ENCODE results near the gene NUP188. TPM values are rescaled to one million over a fixed set of nuclear protein-coding genes. Genes with fewer than 3 reads are reported as not detected.

NUP188 gene
- total RNA-seq, 1 experiment from 2014 or later = 80.9 TPM

- H3K27me3 Mint-ChIP-seq (ENCODE audit: insufficient read depth, unreplicated experiment) = no peaks in the 10 kb centered on the region
- no peaks in the 10 kb centered on the region for H3K36me3 ChIP-seq (ENCODE audit: control insufficient read depth, insufficient read depth, low read length)
- intact Hi-C loops (cut with micrococcal nuclease; ENCODE audit: unreplicated experiment) = no loop called here
- no peak overlapping the region for H3K4me3 ChIP-seq (ENCODE audit: low read depth, low read length)
- no peak overlapping the region for H3K4me3 Mint-ChIP-seq (ENCODE audit: unreplicated experiment)
- BruUV-seq (replicated peaks) = no TSS peak
- DNase-seq = no peak
- H3K27me3 ChIP-seq (replicated peaks; ENCODE audit: control insufficient read depth, insufficient read depth, low read length) = no peaks in the 10 kb centered on the region
- H3K36me3 Mint-ChIP-seq (ENCODE audit: insufficient read depth, unreplicated experiment) = peaks cover 7% of the 10 kb centered on the region
- ChIA-PET CTCF (no interaction called here), POLR2A (interaction anchor here (0.6 to 0.7 kb wide), 2 partner anchors 14 to 33 kb away, joined by 4 to 8 read pairs; no protein-coding TSS in a partner anchor)
- H3K4me1 ChIP-seq = no peaks in the 10 kb centered on the region
- no peak overlapping the region for H3K27ac Mint-ChIP-seq (ENCODE audit: unreplicated experiment)
- no peaks in the 10 kb centered on the region for H3K9me3 Mint-ChIP-seq (ENCODE audit: unreplicated experiment)
- no peaks in the 10 kb centered on the region for H3K9me3 ChIP-seq
- TF ChIP-seq CTCF (IDR thresholded peaks at IDR 0.05; ENCODE audit: insufficient read depth in 1 of 2, low read depth in 1 of 2, low read length in 1 of 2, severe bottlenecking in 1 of 2, unreplicated experiment in 1 of 2) = no peak
- H3K4me1 Mint-ChIP-seq (ENCODE audit: low read depth, unreplicated experiment) = no peaks in the 10 kb centered on the region
These were observed 13.8 kb upstream of the NUP188 start for GRCh38 chr9:128933731-128934130.

GRCh38 chr9:128936171-128936865 lies 11.2 kb upstream of the NUP188 start:
- H3K4me1 ChIP-seq = no peaks in the 10 kb centered on the region
- no peak overlapping the region for H3K4me3 Mint-ChIP-seq (ENCODE audit: unreplicated experiment)
- no peak for TF ChIP-seq CTCF (IDR thresholded peaks at IDR 0.05; ENCODE audit: insufficient read depth in 1 of 2, low read depth in 1 of 2, low read length in 1 of 2, severe bottlenecking in 1 of 2, unreplicated experiment in 1 of 2)
- H3K36me3 Mint-ChIP-seq (ENCODE audit: insufficient read depth, unreplicated experiment) = peaks cover 11% of the 10 kb centered on the region
- intact Hi-C loops (cut with micrococcal nuclease; ENCODE audit: unreplicated experiment) = no loop called here
- H3K4me1 Mint-ChIP-seq (ENCODE audit: low read depth, unreplicated experiment) = no peaks in the 10 kb centered on the region
- H3K27me3 ChIP-seq (replicated peaks; ENCODE audit: control insufficient read depth, insufficient read depth, low read length) = no peaks in the 10 kb centered on the region
- H3K27me3 Mint-ChIP-seq (ENCODE audit: insufficient read depth, unreplicated experiment) = no peaks in the 10 kb centered on the region
- CTCF ChIA-PET = interaction anchor here (0.6 to 0.8 kb wide), 2 partner anchors 92 to 117 kb away, joined by 3 to 5 read pairs; partner anchors contain the start of gene SH3GLB2
- H3K36me3 ChIP-seq (ENCODE audit: control insufficient read depth, insufficient read depth, low read length) = no peaks in the 10 kb centered on the region
- no peaks in the 10 kb centered on the region for H3K9me3 ChIP-seq
- BruUV-seq (replicated peaks) = no TSS peak
- no peaks in the 10 kb centered on the region for H3K9me3 Mint-ChIP-seq (ENCODE audit: unreplicated experiment)
- POLR2A ChIA-PET = no interaction called here
- H3K27ac Mint-ChIP-seq (ENCODE audit: unreplicated experiment) = no peak overlapping the region
- no peak overlapping the region for H3K4me3 ChIP-seq (ENCODE audit: low read depth, low read length)
- DNase-seq = no peak

GRCh38 chr9:128937310-128938165 lies 10.0 kb upstream of the NUP188 start:
- H3K4me3 Mint-ChIP-seq (ENCODE audit: unreplicated experiment) = no peak overlapping the region
- no TSS peak for BruUV-seq (replicated peaks)
- intact Hi-C loops (cut with micrococcal nuclease; ENCODE audit: unreplicated experiment) = no loop called here
- H3K9me3 Mint-ChIP-seq (ENCODE audit: unreplicated experiment) = no peaks in the 10 kb centered on the region
- no peak for DNase-seq
- no peak for TF ChIP-seq CTCF (IDR thresholded peaks at IDR 0.05; ENCODE audit: insufficient read depth in 1 of 2, low read depth in 1 of 2, low read length in 1 of 2, severe bottlenecking in 1 of 2, unreplicated experiment in 1 of 2)
- H3K4me1 ChIP-seq = no peaks in the 10 kb centered on the region
- no peaks in the 10 kb centered on the region for H3K36me3 ChIP-seq (ENCODE audit: control insufficient read depth, insufficient read depth, low read length)
- CTCF ChIA-PET = interaction anchor here (0.8 kb wide), 1 partner anchor 118 kb away, joined by 3 read pairs; no protein-coding TSS in a partner anchor
- no peaks in the 10 kb centered on the region for H3K27me3 ChIP-seq (replicated peaks; ENCODE audit: control insufficient read depth, insufficient read depth, low read length)
- no peak overlapping the region for H3K27ac Mint-ChIP-seq (ENCODE audit: unreplicated experiment)
- no peak overlapping the region for H3K4me3 ChIP-seq (ENCODE audit: low read depth, low read length)
- H3K9me3 ChIP-seq = no peaks in the 10 kb centered on the region
- H3K36me3 Mint-ChIP-seq (ENCODE audit: insufficient read depth, unreplicated experiment) = peaks cover 6% of the 10 kb centered on the region
- H3K27me3 Mint-ChIP-seq (ENCODE audit: insufficient read depth, unreplicated experiment) = no peaks in the 10 kb centered on the region
- POLR2A ChIA-PET = no interaction called here
- no peaks in the 10 kb centered on the region for H3K4me1 Mint-ChIP-seq (ENCODE audit: low read depth, unreplicated experiment)
